ENCODE data around the gene MRPL20.

Gene MRPL20

DNA sequence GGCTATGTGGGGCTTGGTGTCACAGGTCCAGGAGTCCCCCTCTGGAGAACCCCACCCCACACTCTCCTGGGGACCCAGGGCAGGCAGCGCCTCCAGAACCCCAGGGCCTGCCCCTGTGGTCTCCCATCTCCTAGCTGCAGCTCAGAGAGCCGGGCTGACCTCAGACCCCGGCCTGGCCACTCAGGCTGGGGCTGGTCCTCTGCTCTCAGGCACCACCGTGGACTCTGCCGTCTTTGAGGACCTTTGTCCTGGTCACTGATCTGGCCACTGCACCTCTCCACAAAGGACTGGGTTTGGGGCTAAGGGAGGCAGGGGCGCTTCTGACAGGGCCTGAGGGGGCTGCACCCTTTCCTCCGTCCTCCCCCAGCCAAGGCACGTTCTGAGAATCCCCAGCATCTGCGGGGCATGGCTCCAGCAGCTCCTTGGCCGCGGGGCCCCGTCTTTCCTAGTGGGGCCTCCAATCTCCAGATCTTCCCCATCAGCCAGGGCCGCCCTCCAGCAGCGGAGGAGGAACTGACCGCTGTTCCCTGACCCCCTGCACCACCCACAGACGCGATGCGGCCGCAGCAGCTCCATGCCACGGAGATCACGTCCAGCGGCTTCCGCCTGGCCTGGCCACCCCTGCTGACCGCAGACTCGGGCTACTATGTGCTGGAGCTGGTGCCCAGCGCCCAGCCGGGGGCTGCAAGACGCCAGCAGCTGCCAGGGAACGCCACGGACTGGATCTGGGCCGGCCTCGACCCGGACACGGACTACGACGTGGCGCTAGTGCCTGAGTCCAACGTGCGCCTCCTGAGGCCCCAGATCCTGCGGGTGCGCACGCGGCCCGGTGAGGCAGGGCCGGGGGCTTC is 31.7 kb upstream of the MRPL20 start:
- TF ChIP-seq OSR1 (CRISPR knock-in tag; IDR thresholded peaks at IDR 0.05) (no peak), ZFP3 (CRISPR knock-in tag; IDR thresholded peaks at IDR 0.05) (no peak), PATZ1 (CRISPR knock-in tag; IDR thresholded peaks at IDR 0.05; ENCODE audit: borderline replicate concordance) (no peak), BACH2 (CRISPR knock-in tag; IDR thresholded peaks at IDR 0.05; ENCODE audit: borderline replicate concordance) (no peak), ESRRG (CRISPR knock-in tag; IDR thresholded peaks at IDR 0.05) (no peak), ZNF70 (CRISPR knock-in tag; IDR thresholded peaks at IDR 0.05) (no peak), GLIS3 (CRISPR knock-in tag; IDR thresholded peaks at IDR 0.05) (no peak), ZNF8 (CRISPR knock-in tag; IDR thresholded peaks at IDR 0.05) (no peak), TCF4 (CRISPR knock-in tag; IDR thresholded peaks at IDR 0.05; ENCODE audit: borderline replicate concordance) (no peak), ARNTL (CRISPR knock-in tag; IDR thresholded peaks at IDR 0.05; ENCODE audit: borderline replicate concordance, low read depth) (no peak), ISL1 (CRISPR knock-in tag; IDR thresholded peaks at IDR 0.05) (no peak)
- TF ChIP-seq, protein P1, sequence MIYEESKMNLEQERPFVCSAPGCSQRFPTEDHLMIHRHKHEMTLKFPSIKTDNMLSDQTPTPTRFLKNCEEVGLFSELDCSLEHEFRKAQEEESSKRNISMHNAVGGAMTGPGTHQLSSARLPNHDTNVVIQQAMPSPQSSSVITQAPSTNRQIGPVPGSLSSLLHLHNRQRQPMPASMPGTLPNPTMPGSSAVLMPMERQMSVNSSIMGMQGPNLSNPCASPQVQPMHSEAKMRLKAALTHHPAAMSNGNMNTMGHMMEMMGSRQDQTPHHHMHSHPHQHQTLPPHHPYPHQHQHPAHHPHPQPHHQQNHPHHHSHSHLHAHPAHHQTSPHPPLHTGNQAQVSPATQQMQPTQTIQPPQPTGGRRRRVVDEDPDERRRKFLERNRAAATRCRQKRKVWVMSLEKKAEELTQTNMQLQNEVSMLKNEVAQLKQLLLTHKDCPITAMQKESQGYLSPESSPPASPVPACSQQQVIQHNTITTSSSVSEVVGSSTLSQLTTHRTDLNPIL (CRISPR knock-in tag; IDR thresholded peaks at IDR 0.05; ENCODE audit: low read depth) = no peak
- TF ChIP-seq, protein P2, sequence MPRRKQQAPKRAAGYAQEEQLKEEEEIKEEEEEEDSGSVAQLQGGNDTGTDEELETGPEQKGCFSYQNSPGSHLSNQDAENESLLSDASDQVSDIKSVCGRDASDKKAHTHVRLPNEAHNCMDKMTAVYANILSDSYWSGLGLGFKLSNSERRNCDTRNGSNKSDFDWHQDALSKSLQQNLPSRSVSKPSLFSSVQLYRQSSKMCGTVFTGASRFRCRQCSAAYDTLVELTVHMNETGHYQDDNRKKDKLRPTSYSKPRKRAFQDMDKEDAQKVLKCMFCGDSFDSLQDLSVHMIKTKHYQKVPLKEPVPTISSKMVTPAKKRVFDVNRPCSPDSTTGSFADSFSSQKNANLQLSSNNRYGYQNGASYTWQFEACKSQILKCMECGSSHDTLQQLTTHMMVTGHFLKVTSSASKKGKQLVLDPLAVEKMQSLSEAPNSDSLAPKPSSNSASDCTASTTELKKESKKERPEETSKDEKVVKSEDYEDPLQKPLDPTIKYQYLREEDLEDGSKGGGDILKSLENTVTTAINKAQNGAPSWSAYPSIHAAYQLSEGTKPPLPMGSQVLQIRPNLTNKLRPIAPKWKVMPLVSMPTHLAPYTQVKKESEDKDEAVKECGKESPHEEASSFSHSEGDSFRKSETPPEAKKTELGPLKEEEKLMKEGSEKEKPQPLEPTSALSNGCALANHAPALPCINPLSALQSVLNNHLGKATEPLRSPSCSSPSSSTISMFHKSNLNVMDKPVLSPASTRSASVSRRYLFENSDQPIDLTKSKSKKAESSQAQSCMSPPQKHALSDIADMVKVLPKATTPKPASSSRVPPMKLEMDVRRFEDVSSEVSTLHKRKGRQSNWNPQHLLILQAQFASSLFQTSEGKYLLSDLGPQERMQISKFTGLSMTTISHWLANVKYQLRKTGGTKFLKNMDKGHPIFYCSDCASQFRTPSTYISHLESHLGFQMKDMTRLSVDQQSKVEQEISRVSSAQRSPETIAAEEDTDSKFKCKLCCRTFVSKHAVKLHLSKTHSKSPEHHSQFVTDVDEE (CRISPR knock-in tag; IDR thresholded peaks at IDR 0.05) = no peak
- ATAC-seq = no peak

- no peak for ATAC-seq
- no peak for TF ChIP-seq ZFP3 (CRISPR knock-in tag; IDR thresholded peaks at IDR 0.05)
- TF ChIP-seq ZC3H10 (CRISPR knock-in tag; IDR thresholded peaks at IDR 0.05) = no peak
- TF ChIP-seq ZFP30 (CRISPR knock-in tag; IDR thresholded peaks at IDR 0.05) = no peak
- TF ChIP-seq, protein P1 (CRISPR knock-in tag; IDR thresholded peaks at IDR 0.05; ENCODE audit: low read depth) = no peak
Observed at GRCh38 chr1:1437904-1438376, 30.8 kb upstream of the MRPL20 start.

DNA sequence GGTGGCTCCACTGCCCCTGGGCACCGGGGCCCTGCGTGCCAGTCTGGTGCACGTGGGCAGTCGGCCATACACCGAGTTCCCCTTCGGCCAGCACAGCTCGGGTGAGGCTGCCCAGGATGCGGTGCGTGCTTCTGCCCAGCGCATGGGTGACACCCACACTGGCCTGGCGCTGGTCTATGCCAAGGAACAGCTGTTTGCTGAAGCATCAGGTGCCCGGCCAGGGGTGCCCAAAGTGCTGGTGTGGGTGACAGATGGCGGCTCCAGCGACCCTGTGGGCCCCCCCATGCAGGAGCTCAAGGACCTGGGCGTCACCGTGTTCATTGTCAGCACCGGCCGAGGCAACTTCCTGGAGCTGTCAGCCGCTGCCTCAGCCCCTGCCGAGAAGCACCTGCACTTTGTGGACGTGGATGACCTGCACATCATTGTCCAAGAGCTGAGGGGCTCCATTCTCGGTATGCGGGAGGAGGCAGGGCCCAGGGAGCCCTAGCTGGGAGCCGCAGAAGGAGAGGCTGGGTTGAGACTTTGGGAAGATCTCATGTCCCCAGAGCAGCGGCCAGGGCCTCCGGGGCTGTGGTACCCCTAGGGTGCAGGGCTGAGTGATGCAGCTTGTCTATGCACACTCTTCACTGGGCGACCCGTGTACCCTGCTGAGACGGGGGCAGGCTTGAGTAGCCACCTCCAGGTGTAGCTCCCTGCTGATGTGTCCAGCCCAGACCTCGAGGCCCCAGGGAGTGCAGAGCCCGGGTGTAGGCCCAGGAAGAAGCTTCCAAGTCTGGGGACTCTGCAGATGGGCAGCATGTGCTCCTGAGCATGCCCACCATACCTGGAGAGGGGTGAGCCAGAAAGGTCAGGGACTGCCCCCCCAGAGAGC is 30.2 kb upstream of the MRPL20 start:
- no peak for TF ChIP-seq RARB (CRISPR knock-in tag; IDR thresholded peaks at IDR 0.05)
- TF ChIP-seq ESRRG (CRISPR knock-in tag; IDR thresholded peaks at IDR 0.05) = no peak
- TF ChIP-seq ZFP3 (CRISPR knock-in tag; IDR thresholded peaks at IDR 0.05) = no peak
- TF ChIP-seq ZNF70 (CRISPR knock-in tag; IDR thresholded peaks at IDR 0.05) = no peak
- no peak for TF ChIP-seq PATZ1 (CRISPR knock-in tag; IDR thresholded peaks at IDR 0.05; ENCODE audit: borderline replicate concordance)
- TF ChIP-seq ZNF8 (CRISPR knock-in tag; IDR thresholded peaks at IDR 0.05) = no peak
- TF ChIP-seq TOX (CRISPR knock-in tag; IDR thresholded peaks at IDR 0.05; ENCODE audit: borderline replicate concordance) = no peak
- TF ChIP-seq, protein P2 (CRISPR knock-in tag; IDR thresholded peaks at IDR 0.05) = no peak
- TF ChIP-seq ZC3H10 (CRISPR knock-in tag; IDR thresholded peaks at IDR 0.05) = no peak
- no peak for TF ChIP-seq SNAI2 (CRISPR knock-in tag; IDR thresholded peaks at IDR 0.05)
- no peak for TF ChIP-seq ZNF565 (CRISPR knock-in tag; conservative IDR thresholded peaks at IDR 0.05; ENCODE audit: low read depth)
- no peak for TF ChIP-seq TCF4 (CRISPR knock-in tag; IDR thresholded peaks at IDR 0.05; ENCODE audit: borderline replicate concordance)
- TF ChIP-seq, protein P1 (CRISPR knock-in tag; IDR thresholded peaks at IDR 0.05; ENCODE audit: low read depth) = no peak
- no peak for TF ChIP-seq ISL1 (CRISPR knock-in tag; IDR thresholded peaks at IDR 0.05)
- no peak for ATAC-seq

Measured in SK-N-SH treated with all-trans-retinoic acid at 6 μM for 48 hours (cell line).